22Rv1 (cell line): ENCODE data around the gene INSIG2.

Experiments
- H3K27ac ChIP-seq: fragments of 450-650 bp; 2 replicates; pipeline ENCODE4 v1.5.1; 2017
- ZFX ChIP-seq: fragments of 450-650 bp; IDR thresholded peaks from 2 replicates; pipeline ENCODE4 v1.6.1; 2017; ENCODE audit warnings: antibody characterized with exemption, borderline replicate concordance
- TF ChIP-seq, protein P1 (sequence below): fragments of 450-650 bp; IDR thresholded peaks from 2 replicates; pipeline ENCODE4 v1.5.1; 2017; ENCODE audit warnings: mild to moderate bottlenecking

Gene INSIG2

DNA sequence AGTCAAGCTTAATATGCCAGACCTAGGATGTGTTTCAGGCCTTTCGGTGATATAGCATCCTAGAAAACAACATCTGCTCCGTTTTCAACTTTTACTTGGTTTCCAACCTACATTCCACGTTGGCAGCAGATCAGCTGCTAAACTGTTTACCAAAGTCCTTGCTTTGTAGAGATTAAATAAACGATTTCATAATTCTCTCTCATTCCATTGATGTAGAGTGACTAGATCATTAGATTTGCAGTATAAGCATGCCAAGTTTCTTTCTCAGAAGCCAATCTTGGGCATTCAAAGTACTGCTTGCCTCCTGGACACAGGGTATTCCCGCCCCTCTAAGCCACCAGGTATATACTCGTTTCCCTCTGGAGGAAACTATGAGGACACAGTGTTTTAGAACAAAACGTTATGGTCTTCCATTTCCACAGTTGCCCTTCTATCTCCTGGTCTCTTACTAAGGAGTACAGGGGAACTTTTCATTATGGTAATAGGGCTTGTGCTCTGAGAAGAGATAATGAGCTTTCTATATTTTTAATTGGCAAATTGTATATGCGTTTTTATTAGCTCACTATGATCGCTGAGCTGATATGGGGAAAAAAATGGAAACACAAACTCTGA is 10.5 kb upstream of the INSIG2 start:
- H3K27ac ChIP-seq: no peak overlapping the region
- TF ChIP-seq, protein P1, sequence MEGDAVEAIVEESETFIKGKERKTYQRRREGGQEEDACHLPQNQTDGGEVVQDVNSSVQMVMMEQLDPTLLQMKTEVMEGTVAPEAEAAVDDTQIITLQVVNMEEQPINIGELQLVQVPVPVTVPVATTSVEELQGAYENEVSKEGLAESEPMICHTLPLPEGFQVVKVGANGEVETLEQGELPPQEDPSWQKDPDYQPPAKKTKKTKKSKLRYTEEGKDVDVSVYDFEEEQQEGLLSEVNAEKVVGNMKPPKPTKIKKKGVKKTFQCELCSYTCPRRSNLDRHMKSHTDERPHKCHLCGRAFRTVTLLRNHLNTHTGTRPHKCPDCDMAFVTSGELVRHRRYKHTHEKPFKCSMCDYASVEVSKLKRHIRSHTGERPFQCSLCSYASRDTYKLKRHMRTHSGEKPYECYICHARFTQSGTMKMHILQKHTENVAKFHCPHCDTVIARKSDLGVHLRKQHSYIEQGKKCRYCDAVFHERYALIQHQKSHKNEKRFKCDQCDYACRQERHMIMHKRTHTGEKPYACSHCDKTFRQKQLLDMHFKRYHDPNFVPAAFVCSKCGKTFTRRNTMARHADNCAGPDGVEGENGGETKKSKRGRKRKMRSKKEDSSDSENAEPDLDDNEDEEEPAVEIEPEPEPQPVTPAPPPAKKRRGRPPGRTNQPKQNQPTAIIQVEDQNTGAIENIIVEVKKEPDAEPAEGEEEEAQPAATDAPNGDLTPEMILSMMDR: no peak
- TF ChIP-seq ZFX: no peak

DNA sequence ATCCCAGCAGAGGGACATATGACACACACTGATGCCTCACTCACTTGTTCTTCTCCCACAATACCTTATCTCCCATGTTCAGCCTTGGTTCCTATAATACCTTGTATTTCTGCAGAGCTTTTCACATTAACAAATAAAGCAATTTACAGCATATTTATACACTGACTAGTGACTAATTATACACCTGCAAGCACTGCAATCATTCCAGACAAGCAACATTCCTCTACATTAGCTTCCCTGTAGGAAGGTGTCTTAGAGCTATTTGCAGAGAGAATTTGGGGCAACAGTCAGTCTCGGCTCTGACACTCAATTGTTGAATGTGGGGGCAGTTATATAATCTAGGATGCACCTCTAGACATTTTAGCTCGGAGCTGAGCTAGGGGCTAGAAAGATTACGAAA is 9.5 kb upstream of the INSIG2 start:
- TF ChIP-seq ZFX: no peak
- TF ChIP-seq, protein P1: no peak
- H3K27ac ChIP-seq: no peak overlapping the region

- no peak for TF ChIP-seq ZFX
- TF ChIP-seq, protein P1: no peak
- no peak overlapping the region for H3K27ac ChIP-seq
Observed at GRCh38 chr2:118084491-118085089, 3.7 kb upstream of the INSIG2 start.

GRCh38 chr2:118085173-118086023 is 2.9 kb upstream of the INSIG2 start:
- no peak overlapping the region for H3K27ac ChIP-seq
- TF ChIP-seq, protein P1: no peak
- no peak for TF ChIP-seq ZFX

DNA sequence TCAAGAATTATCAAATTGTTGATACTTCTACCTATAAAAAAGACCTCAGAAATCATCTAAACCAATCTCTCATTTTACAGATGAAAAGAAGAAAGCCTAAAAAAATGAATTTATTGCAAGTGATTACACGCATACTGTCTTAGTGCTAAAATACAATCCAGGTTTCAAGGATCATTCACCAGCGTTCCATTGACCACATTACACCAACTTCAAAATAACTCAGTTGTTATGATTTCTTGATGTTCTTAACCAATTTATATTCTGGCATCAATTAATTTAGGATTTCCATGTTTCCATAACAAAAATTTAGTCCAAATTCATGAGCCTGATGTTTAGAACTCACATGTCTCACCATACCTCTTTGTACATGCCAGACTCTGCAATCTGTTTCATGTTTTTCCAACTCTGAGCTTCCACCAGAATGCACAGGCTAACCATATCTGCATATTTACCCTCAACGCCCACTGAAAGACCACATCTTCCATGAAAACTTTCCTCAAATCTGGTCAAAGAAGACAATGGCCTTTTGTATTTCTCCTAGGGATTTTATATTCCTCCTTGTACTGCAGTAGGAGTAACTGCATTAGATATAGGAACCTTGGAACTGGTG is 2.1 kb upstream of the INSIG2 start:
- TF ChIP-seq, protein P1: no peak
- no peak for TF ChIP-seq ZFX
- H3K27ac ChIP-seq: no peak overlapping the region

- TF ChIP-seq ZFX: no peak
- TF ChIP-seq, protein P1: no peak
- no peak overlapping the region for H3K27ac ChIP-seq
Observed at GRCh38 chr2:118089139-118089800, 999 bp downstream of the INSIG2 start.
